Ramos (cell line): ENCODE results near the gene MAB21L3.

ENCODE experiments used
- in situ Hi-C: fragments of 300-500 bp; cut with MboI; formaldehyde crosslinking; loops from one replicate; pipeline ENCODE4 v1.14.3; 2022; ENCODE audit warnings: low sequenced_read_pairs; ENCODE audit not compliant: unreplicated experiment

MAB21L3 gene

GRCh38 chr1:116182019-116182714 lies 71.0 kb downstream of the MAB21L3 start:
- in situ Hi-C loops: no loop called here
